CD14-positive monocyte (primary cell): ENCODE data around the gene SOWAHC. TPM values are rescaled to one million over a fixed set of nuclear protein-coding genes. Genes with fewer than 3 reads are reported as not detected.

Experiments used
- DNase-seq, 3 donors: peaks; one replicate each; pipeline ENCODE4 v3.0.0-alpha.2; 2011 to 2022
- H2AFZ ChIP-seq: 2 replicates; pipeline ENCODE4 v1.6.0; 2012; ENCODE audit warnings: mild to moderate bottlenecking, low read depth, low read length, inconsistent platforms; ENCODE audit not compliant: insufficient read depth, poor library complexity, severe bottlenecking
- H3K27ac ChIP-seq, 2 donors: 1 replicate in 1 of 2; 2 replicates in 1 of 2; pipeline ENCODE4 v1.5.1; 2012 to 2013; ENCODE audit warnings: low read length in 2 of 2, control low read depth in 1 of 2, inconsistent platforms in 1 of 2, low read depth in 1 of 2, mild to moderate bottlenecking in 1 of 2
- H3K27me3 ChIP-seq, 2 donors: one replicate each; pipeline versions ENCODE4 v1.6.0 to v1.6.1; 2011 to 2013; ENCODE audit warnings: low read length in 2 of 2; ENCODE audit not compliant: control insufficient read depth in 2 of 2, insufficient read depth in 2 of 2
- H3K36me3 ChIP-seq, 2 donors: replicated peaks in 1 of 2; 1 replicate in 1 of 2; 2 replicates in 1 of 2; pipeline versions ENCODE4 v1.5.1 to v1.6.1; 2012 to 2013; ENCODE audit warnings: low read length in 2 of 2, control low read depth in 1 of 2, inconsistent platforms in 1 of 2, mild to moderate bottlenecking in 1 of 2; ENCODE audit not compliant: insufficient read depth in 2 of 2, control insufficient read depth in 1 of 2
- H3K4me1 ChIP-seq, 2 donors: 1 replicate in 1 of 2; 2 replicates in 1 of 2; pipeline versions ENCODE4 v1.5.1 to v1.6.1; 2012 to 2013; ENCODE audit warnings: low read length in 2 of 2, control low read depth in 1 of 2, inconsistent platforms in 1 of 2, mild to moderate bottlenecking in 1 of 2, moderate library complexity in 1 of 2; ENCODE audit not compliant: insufficient read depth in 2 of 2, control insufficient read depth in 1 of 2
- H3K4me2 ChIP-seq: replicated peaks from 2 replicates; pipeline ENCODE3; 2012; ENCODE audit warnings: low read length, moderate library complexity, mild to moderate bottlenecking; ENCODE audit not compliant: poor library complexity, severe bottlenecking; ENCODE audit errors: extremely low read depth
- H3K4me3 ChIP-seq, 3 experiments: fragments of 200-600 bp in 1 of 3; sonication (generic) in 1 of 3; replicated peaks in 1 of 3; 1 replicate in 2 of 3; 2 replicates in 1 of 3; pipeline ENCODE4 v1.5.1; 2011 to 2013; ENCODE audit warnings: low read length in 3 of 3, mild to moderate bottlenecking in 3 of 3, control low read depth in 2 of 3, low read depth in 2 of 3, inconsistent platforms in 1 of 3, moderate library complexity in 1 of 3
- H3K79me2 ChIP-seq: 2 replicates; pipeline ENCODE4 v1.6.0; 2012; ENCODE audit warnings: mild to moderate bottlenecking, control low read depth, inconsistent platforms, low read length, moderate library complexity; ENCODE audit not compliant: insufficient read depth
- H3K9ac ChIP-seq: 2 replicates; pipeline ENCODE4 v1.6.0; 2017; ENCODE audit warnings: low read length, mild to moderate bottlenecking; ENCODE audit not compliant: insufficient read depth, poor library complexity, severe bottlenecking
- H3K9me3 ChIP-seq, 2 donors: replicated peaks in 1 of 2; 1 replicate in 1 of 2; 2 replicates in 1 of 2; pipeline versions ENCODE4 v1.5.1 to v1.6.1; 2012 to 2013; ENCODE audit warnings: low read length in 2 of 2, control low read depth in 1 of 2; ENCODE audit not compliant: control insufficient read depth in 1 of 2, insufficient read depth in 1 of 2
- H4K20me1 ChIP-seq: 2 replicates; pipeline ENCODE4 v1.6.0; 2012; ENCODE audit warnings: mild to moderate bottlenecking, low read length, control low read depth, moderate library complexity; ENCODE audit not compliant: insufficient read depth
- H3K27ac Mint-ChIP-seq, 7 donors: one replicate each; pipeline ENCODE4 v1.8.0; 2020; ENCODE audit warnings: mild to moderate bottlenecking in 7 of 7, mixed read lengths in 7 of 7, moderate library complexity in 6 of 7, inconsistent platforms in 2 of 7
- H3K27me3 Mint-ChIP-seq, 3 donors: one replicate each; pipeline ENCODE4 v1.8.0; 2021 to 2022; ENCODE audit warnings: low read depth in 3 of 3, mild to moderate bottlenecking in 3 of 3, mixed read lengths in 3 of 3, moderate library complexity in 3 of 3, inconsistent platforms in 1 of 3
- H3K36me3 Mint-ChIP-seq, 2 donors: one replicate each; pipeline ENCODE4 v1.8.0; 2020; ENCODE audit warnings: mixed read lengths in 2 of 2, inconsistent platforms in 1 of 2, mild to moderate bottlenecking in 1 of 2
- H3K4me1 Mint-ChIP-seq: one replicate; pipeline ENCODE4 v1.8.0; 2020; ENCODE audit warnings: mild to moderate bottlenecking, mixed read lengths
- H3K4me3 Mint-ChIP-seq, 2 donors: one replicate each; pipeline ENCODE4 v1.8.0; 2020; ENCODE audit warnings: mild to moderate bottlenecking in 2 of 2, mixed read lengths in 2 of 2, moderate library complexity in 1 of 2
- H3K9me3 Mint-ChIP-seq, 7 donors: one replicate each; pipeline ENCODE4 v1.8.0; 2020 to 2022; ENCODE audit warnings: mixed read lengths in 7 of 7, mild to moderate bottlenecking in 6 of 7, moderate library complexity in 6 of 7, inconsistent platforms in 2 of 7
- CTCF ChIP-seq: fragments of 200-600 bp; IDR thresholded peaks from one replicate; pipeline ENCODE4 v1.8.0; 2022; ENCODE audit warnings: antibody characterized with exemption, mild to moderate bottlenecking
- WGBS: methylation state at CpG from one replicate; pipeline ENCODE4 v1.1.5; 2013; ENCODE audit warnings: missing lambda C conversion rate; ENCODE audit not compliant: insufficient coverage; 5-methylcytosine and 5-hydroxymethylcytosine counted together
- intact Hi-C, 2 donors: fragments of 100-400 bp; cut with micrococcal nuclease; formaldehyde crosslinking; loops; one replicate each; pipeline versions ENCODE4 v1.15.0 to v1.15.1; 2023
- polyA plus RNA-seq, 3 donors: library from polyadenylated mRNA; depleted of rRNA in 1 of 3; unstranded in 2 of 3; stranded (reverse) in 1 of 3; fragments of 300-500 nt in 2 of 3; fragments of >200 nt in 1 of 3; fragmentation: Illumina TruSeq in 2 of 3; gene quantifications; 1 replicate in 2 of 3; 2 replicates in 1 of 3; pipeline ENCODE4 v1.2.3, GENCODE V29; 2012 to 2021

Gene SOWAHC
- polyA plus RNA-seq, 3 donors: 1.1 to 3.4 (median 2.7) TPM

GRCh38 chr2:109644571-109645275, 30.6 kb downstream of the SOWAHC start:
- Mint-ChIP-seq H3K4me3 (no peak overlapping the region), H3K4me1 (peaks cover 13% of the 10 kb centered on the region), H3K27ac (peak overlapping the region in 6 of 7 donors; percentile 23 to 87 (median 50)), H3K27me3 (peaks cover 2 to 6% (median 2%) of the 10 kb centered on the region in 3 donors), H3K9me3 (no peaks in the 10 kb centered on the region), H3K36me3 (no peaks in the 10 kb centered on the region)
- Histone ChIP-seq H4K20me1 (no peaks in the 10 kb centered on the region), H3K4me2 (peak overlapping the region; percentile 37), H3K36me3 (no peaks in the 10 kb centered on the region), H3K9me3 (no peaks in the 10 kb centered on the region), H3K9ac (no peak overlapping the region), H3K79me2 (no peaks in the 10 kb centered on the region), H2AFZ (peak overlapping the region; percentile 58), H3K27ac (peak overlapping the region; percentile 17 to 46), H3K27me3 (no peaks in the 10 kb centered on the region), H3K4me3 (no peak overlapping the region), H3K4me1 (peaks cover 10 to 13% of the 10 kb centered on the region in 2 donors)
- intact Hi-C loops: no loop called here
- DNase-seq: peak in 2 of 3 donors; percentile 11 to 23
- no peak for TF ChIP-seq CTCF
- 41% methylated on average over 9 of the region's 12 CpGs for WGBS

GRCh38 chr2:109645412-109646184, 31.4 kb downstream of the SOWAHC start:
- H3K27ac Mint-ChIP-seq: peak overlapping the region in 1 of 7 donors; percentile 55

More at GRCh38 chr2:109645412-109646184, 31.4 kb downstream of the SOWAHC start:
- Histone ChIP-seq H4K20me1 (no peaks in the 10 kb centered on the region), H3K36me3 (no peaks in the 10 kb centered on the region), H3K9ac (no peak overlapping the region), H3K4me2 (no peak overlapping the region), H3K79me2 (no peaks in the 10 kb centered on the region), H3K4me3 (no peak overlapping the region), H3K9me3 (no peaks in the 10 kb centered on the region), H2AFZ (peak overlapping the region; percentile 58), H3K4me1 (peaks cover 10 to 13% of the 10 kb centered on the region in 2 donors), H3K27me3 (no peaks in the 10 kb centered on the region), H3K27ac (no peak overlapping the region)
- H3K4me1 Mint-ChIP-seq: peaks cover 11% of the 10 kb centered on the region
- H3K4me3 Mint-ChIP-seq: no peak overlapping the region
- no peak for TF ChIP-seq CTCF
- no peaks in the 10 kb centered on the region for H3K36me3 Mint-ChIP-seq
- DNase-seq: no peak
- peaks cover 2 to 6% (median 2%) of the 10 kb centered on the region in 3 donors for H3K27me3 Mint-ChIP-seq
- whole genome bisulfite sequencing: 96% methylated on average over 11 of the region's 14 CpGs
- intact Hi-C loops: no loop called here
- H3K9me3 Mint-ChIP-seq: peaks cover 0 to 3% (median 0%) of the 10 kb centered on the region in 7 donors
